H1 (cell line): Measurements from ENCODE around the gene GIMAP7. TPM values are rescaled to one million over a fixed set of nuclear protein-coding genes. Genes with fewer than 3 reads are reported as not detected.

Experiments used
- CTCF ChIA-PET: fragments of 300-600 bp; sonication (Branson Sonifier 250); formaldehyde crosslinking; loops from one replicate; lab custom pipeline; 2021; ENCODE audit not compliant: partially characterized antibody; lab: Charles Lee
- POLR2A ChIA-PET: fragments of 300-600 bp; sonication (Branson Sonifier 250); formaldehyde crosslinking; loops from one replicate; lab custom pipeline; 2021; ENCODE audit warnings: inconsistent platforms; ENCODE audit not compliant: partially characterized antibody; lab: Charles Lee
- DNase-seq, 2 experiments: peaks; one replicate each; pipeline versions ENCODE4 v3.0.0 to v3.0.0-alpha.2; 2010 to 2022; ENCODE audit warnings: low spot score in 2 of 2, low read depth in 1 of 2, mixed read lengths in 1 of 2
- FAIRE-seq: peaks from 2 replicates; lab custom pipeline; 2011; peaks lifted over from hg19 to GRCh38; lab: Jason Lieb, UNC
- H2AFZ ChIP-seq: 2 replicates; pipeline ENCODE4 v1.8.1; 2012; ENCODE audit warnings: low read length, inconsistent platforms
- H2AK5ac ChIP-seq: 2 replicates; pipeline ENCODE4 v1.6.1; 2013; ENCODE audit warnings: low read depth, low read length
- H2BK120ac ChIP-seq: replicated peaks from 2 replicates; pipeline ENCODE3; 2013; ENCODE audit warnings: low read depth, low read length, inconsistent platforms
- H2BK12ac ChIP-seq: 2 replicates; pipeline ENCODE4 v1.6.1; 2013; ENCODE audit warnings: low read depth, low read length
- H2BK15ac ChIP-seq: 2 replicates; pipeline ENCODE4 v1.6.1; 2013; ENCODE audit warnings: low read length
- H2BK20ac ChIP-seq: 2 replicates; pipeline ENCODE4 v1.6.1; 2013; ENCODE audit warnings: low read length
- H2BK5ac ChIP-seq: 2 replicates; pipeline ENCODE4 v1.6.1; 2013; ENCODE audit warnings: low read depth, low read length
- H3K14ac ChIP-seq: 2 replicates; pipeline ENCODE4 v1.6.1; 2013; ENCODE audit warnings: inconsistent platforms; ENCODE audit not compliant: insufficient read length
- H3K18ac ChIP-seq: 2 replicates; pipeline ENCODE4 v1.6.1; 2013; ENCODE audit warnings: low read length; ENCODE audit errors: extremely low read depth
- H3K23ac ChIP-seq: 2 replicates; pipeline ENCODE4 v1.6.1; 2013; ENCODE audit warnings: inconsistent platforms; ENCODE audit not compliant: insufficient read length
- H3K23me2 ChIP-seq: 2 replicates; pipeline ENCODE4 v1.6.1; 2013; ENCODE audit warnings: low read depth, low read length
- H3K27ac ChIP-seq: 2 replicates; pipeline ENCODE4 v1.6.1; 2011; ENCODE audit warnings: low read depth, low read length, inconsistent platforms
- H3K27me3 ChIP-seq, 4 experiments: replicated peaks in 1 of 4; 1 replicate in 1 of 4; 2 replicates in 3 of 4; pipeline versions ENCODE4 v1.6.1 to v1.8.1; 2011 to 2013; ENCODE audit warnings: low read length in 3 of 4, mild to moderate bottlenecking in 3 of 4, inconsistent platforms in 2 of 4, mixed read lengths in 2 of 4, moderate library complexity in 1 of 4; ENCODE audit not compliant: control insufficient read depth in 3 of 4, insufficient read depth in 3 of 4; ENCODE audit errors: extremely low read depth in 1 of 4
- H3K36me3 ChIP-seq, 4 experiments: 2 replicates each; pipeline versions ENCODE4 v1.6.1 to v1.8.1; 2011 to 2013; ENCODE audit warnings: mild to moderate bottlenecking in 4 of 4, low read length in 3 of 4, moderate library complexity in 2 of 4, control low read depth in 1 of 4, inconsistent platforms in 1 of 4; ENCODE audit not compliant: insufficient read depth in 4 of 4, control insufficient read depth in 2 of 4
- H3K4ac ChIP-seq: replicated peaks from 2 replicates; pipeline ENCODE3; 2013; ENCODE audit warnings: low read length, low read depth, mixed read lengths, inconsistent platforms; ENCODE audit not compliant: insufficient read length
- H3K4me1 ChIP-seq, 4 experiments: replicated peaks in 1 of 4; 1 replicate in 1 of 4; 2 replicates in 3 of 4; pipeline versions ENCODE4 v1.6.1 to v1.8.1; 2011 to 2013; ENCODE audit warnings: low read length in 3 of 4, inconsistent platforms in 2 of 4, mixed read lengths in 1 of 4; ENCODE audit not compliant: insufficient read depth in 4 of 4, control insufficient read depth in 3 of 4
- H3K4me2 ChIP-seq, 2 experiments: 2 replicates each; pipeline versions ENCODE4 v1.6.1 to v1.8.1; 2011 to 2013; ENCODE audit warnings: low read depth in 2 of 2, low read length in 2 of 2, control low read depth in 1 of 2, inconsistent platforms in 1 of 2, mild to moderate bottlenecking in 1 of 2; ENCODE audit not compliant: insufficient read depth in 1 of 2
- H3K4me3 ChIP-seq, 4 experiments: fragments of 200-600, 300-600 bp in 1 of 4; sonication (generic), shearing (Covaris generic), sonication (Bioruptor Twin) in 1 of 4; 2 replicates each; pipeline versions ENCODE4 v1.5.1 to v1.8.1; 2011 to 2016; ENCODE audit warnings: low read length in 4 of 4, low read depth in 3 of 4, control low read depth in 2 of 4, inconsistent platforms in 2 of 4, mild to moderate bottlenecking in 2 of 4, mixed read lengths in 1 of 4, moderate library complexity in 1 of 4; ENCODE audit not compliant: insufficient read depth in 2 of 4; ENCODE audit errors: extremely low read depth in 1 of 4
- H3K56ac ChIP-seq: replicated peaks from 2 replicates; pipeline ENCODE3; 2013; ENCODE audit warnings: low read depth, mild to moderate bottlenecking, mixed read lengths, low read length, inconsistent platforms; ENCODE audit not compliant: insufficient read length
- H3K79me1 ChIP-seq: 2 replicates; pipeline ENCODE4 v1.6.1; 2013; ENCODE audit warnings: low read depth, low read length, control low read depth
- H3K79me2 ChIP-seq, 2 experiments: 2 replicates each; pipeline versions ENCODE4 v1.6.1 to v1.8.1; 2012 to 2013; ENCODE audit warnings: low read length in 2 of 2, mild to moderate bottlenecking in 2 of 2, inconsistent platforms in 1 of 2; ENCODE audit not compliant: insufficient read depth in 2 of 2, control insufficient read depth in 1 of 2
- H3K9ac ChIP-seq, 4 experiments: replicated peaks in 1 of 4; 1 replicate in 1 of 4; 2 replicates in 3 of 4; pipeline versions ENCODE4 v1.6.1 to v1.8.1; 2011 to 2013; ENCODE audit warnings: low read depth in 3 of 4, low read length in 3 of 4, control low read depth in 2 of 4, mild to moderate bottlenecking in 2 of 4, moderate library complexity in 2 of 4, inconsistent platforms in 1 of 4; ENCODE audit errors: extremely low read depth in 1 of 4
- H3K9me3 ChIP-seq, 2 experiments: 2 replicates each; pipeline versions ENCODE4 v1.6.1 to v1.8.1; 2012 to 2013; ENCODE audit warnings: mild to moderate bottlenecking in 2 of 2, moderate library complexity in 2 of 2, control low read depth in 1 of 2, inconsistent platforms in 1 of 2, low read depth in 1 of 2, low read length in 1 of 2, mixed read lengths in 1 of 2; ENCODE audit not compliant: insufficient read depth in 2 of 2
- H4K20me1 ChIP-seq, 2 experiments: replicated peaks in 1 of 2; 2 replicates each; pipeline versions ENCODE3 to v1.8.1; 2011 to 2013; ENCODE audit warnings: inconsistent platforms in 2 of 2, low read length in 2 of 2, mild to moderate bottlenecking in 1 of 2; ENCODE audit not compliant: insufficient read depth in 2 of 2, control insufficient read depth in 1 of 2
- H4K5ac ChIP-seq: 2 replicates; pipeline ENCODE4 v1.6.1; 2013; ENCODE audit warnings: low read length, low read depth, mixed read lengths, inconsistent platforms; ENCODE audit not compliant: insufficient read length
- H4K8ac ChIP-seq: 2 replicates; pipeline ENCODE4 v1.8.0; 2013; ENCODE audit warnings: mild to moderate bottlenecking, moderate library complexity, low read length, inconsistent platforms; ENCODE audit not compliant: insufficient read depth; ENCODE audit errors: extremely low read depth
- H4K91ac ChIP-seq: replicated peaks from 2 replicates; pipeline ENCODE3; 2013; ENCODE audit warnings: low read length, mixed read lengths, inconsistent platforms; ENCODE audit not compliant: insufficient read length
- CHD1 ChIP-seq: IDR thresholded peaks from 2 replicates; pipeline ENCODE4 v1.6.1; 2012; ENCODE audit warnings: low read depth, low read length, improper control_type of control experiment
- CHD2 ChIP-seq: IDR thresholded peaks from 2 replicates; pipeline ENCODE4 v1.6.1; 2012; ENCODE audit warnings: low read length, improper control_type of control experiment
- CREB1 ChIP-seq: IDR thresholded peaks from 2 replicates; pipeline ENCODE4 v1.6.1; 2012; ENCODE audit warnings: inconsistent platforms
- GABPA ChIP-seq: IDR thresholded peaks from 2 replicates; pipeline ENCODE4 v1.6.1; 2011; ENCODE audit warnings: mild to moderate bottlenecking, low read length, moderate library complexity, borderline replicate concordance; ENCODE audit not compliant: insufficient read depth
- JUN ChIP-seq: IDR thresholded peaks from 2 replicates; pipeline ENCODE4 v1.6.1; 2011; ENCODE audit warnings: low read depth, mild to moderate bottlenecking, improper control_type of control experiment, low read length
- RAD21 ChIP-seq, 2 experiments: IDR thresholded peaks in 1 of 2; conservative IDR thresholded peaks in 1 of 2; 2 replicates each; pipeline ENCODE4 v1.6.1; 2011; ENCODE audit warnings: low read depth in 2 of 2, low read length in 2 of 2, improper control_type of control experiment in 1 of 2, inconsistent platforms in 1 of 2, mild to moderate bottlenecking in 1 of 2, moderate library complexity in 1 of 2
- SIX5 ChIP-seq: IDR thresholded peaks from 2 replicates; pipeline ENCODE4 v1.6.1; 2011; ENCODE audit warnings: mild to moderate bottlenecking, low read depth, low read length
- SUZ12 ChIP-seq: fragments of 200-600 bp; sonication (generic); IDR thresholded peaks from 2 replicates; pipeline ENCODE4 v1.6.1; 2012; ENCODE audit warnings: mild to moderate bottlenecking, inconsistent platforms, low read length, moderate library complexity, mixed read lengths
- TAF7 ChIP-seq: optimal IDR thresholded peaks from 2 replicates; pipeline ENCODE3; 2011; ENCODE audit warnings: low read depth, mild to moderate bottlenecking, inconsistent platforms, low read length, moderate library complexity, borderline replicate concordance
- TEAD4 ChIP-seq: IDR thresholded peaks from 2 replicates; pipeline ENCODE4 v1.6.1; 2012; ENCODE audit warnings: low read depth, low read length, inconsistent platforms, mixed read lengths
- YY1 ChIP-seq: IDR thresholded peaks from 2 replicates; pipeline ENCODE4 v1.6.1; 2011; ENCODE audit warnings: low read depth, mild to moderate bottlenecking, low read length
- whole genome bisulfite sequencing, 2 experiments: shearing (Covaris generic) in 1 of 2; methylation state at CpG; one replicate each; pipeline versions ENCODE4 v1.1.6 to v1.1.7; 2013 to 2015; ENCODE audit warnings: low lambda C conversion rate in 2 of 2, mixed read lengths in 2 of 2, inconsistent platforms in 1 of 2, low coverage in 1 of 2, missing lambda C conversion rate in 1 of 2; ENCODE audit not compliant: insufficient replicate concordance in 2 of 2, insufficient coverage in 1 of 2, insufficient read length in 1 of 2; ENCODE audit errors: extremely low coverage in 1 of 2, missing lambda C conversion rate in 1 of 2; 5-methylcytosine and 5-hydroxymethylcytosine counted together
- polyA plus RNA-seq, 7 experiments: library from polyadenylated mRNA; depleted of rRNA in 3 of 7; stranded (reverse) in 5 of 7; unstranded in 2 of 7; fragments of >200 nt in 5 of 7; fragments of 200-250 nt in 2 of 7; gene quantifications; 1 replicate in 5 of 7; 2 replicates in 1 of 7; 4 replicates in 1 of 7; pipeline versions ENCODE4 v1.2.1 to v1.2.3, GENCODE V29; 2011 to 2013; ENCODE audit warnings: missing spikeins in 2 of 7, mixed read lengths in 2 of 7
- total RNA-seq: library from RNA; stranded (reverse); fragmentation: NEBNext Ultra II Directional; extraction: Animal tissue kit (Norgen Biotek cat#: 25700); gene quantifications from 2 replicates; pipeline ENCODE4 v1.2.1, GENCODE V29; 2021
- TF ChIP-seq, protein P1 (sequence below), 3 experiments: IDR thresholded peaks; 1 replicate in 2 of 3; 2 replicates in 1 of 3; pipeline versions ENCODE4 v1.5.1 to v1.6.1; 2011; ENCODE audit warnings: low read length in 3 of 3, mild to moderate bottlenecking in 3 of 3, inconsistent platforms in 2 of 3, low read depth in 1 of 3, moderate library complexity in 1 of 3; ENCODE audit not compliant: insufficient read depth in 1 of 3; ENCODE audit errors: control extremely low read depth in 1 of 3

Gene GIMAP7
- total and polyA plus RNA-seq, 2 of the 8 experiments (the other 6 are each of a cell fraction or from before 2014, with no cell fraction given) = not detected

DNA sequence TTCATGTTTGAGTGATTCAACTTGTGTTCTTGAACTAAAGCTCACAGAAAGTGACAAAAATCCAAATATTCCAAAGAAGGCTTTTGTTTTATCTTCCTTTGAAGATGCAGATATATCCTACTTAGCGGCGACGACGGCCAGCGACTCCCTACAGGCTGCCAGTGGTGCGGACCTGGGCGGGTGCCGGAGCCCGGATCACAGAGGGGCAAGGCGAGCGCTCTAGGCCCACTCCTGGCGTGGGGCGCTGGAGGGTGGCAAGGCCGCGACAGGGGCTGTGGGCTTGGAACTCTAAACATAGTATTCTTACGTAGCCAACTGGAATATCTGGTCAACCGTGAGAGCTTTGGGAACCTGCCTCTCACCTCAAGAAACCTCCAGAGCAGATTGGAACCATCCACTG is 914 bp upstream of the GIMAP7 start:
- H2AK5ac ChIP-seq = no peak overlapping the region
- H4K8ac ChIP-seq = no peak overlapping the region
- no peak overlapping the region for H2AFZ ChIP-seq
- no peak overlapping the region for H3K4me2 ChIP-seq
- H3K56ac ChIP-seq = no peak overlapping the region
- H3K4me3 ChIP-seq = no peak overlapping the region
- no peak overlapping the region for H2BK12ac ChIP-seq
- H3K27me3 ChIP-seq = no peaks in the 10 kb centered on the region
- no peak for TF ChIP-seq TAF7
- no peak for TF ChIP-seq SIX5
- no peak for TF ChIP-seq CHD1
- no peak for TF ChIP-seq SUZ12
- no peak for TF ChIP-seq JUN
- no peak for TF ChIP-seq RAD21 (IDR thresholded peaks at IDR 0.05 in 1 of 2, conservative IDR thresholded peaks at IDR 0.05 in 1 of 2; ENCODE audit: low read depth in 2 of 2, low read length in 2 of 2)
- no peak for TF ChIP-seq CREB1
- TF ChIP-seq, protein P1, sequence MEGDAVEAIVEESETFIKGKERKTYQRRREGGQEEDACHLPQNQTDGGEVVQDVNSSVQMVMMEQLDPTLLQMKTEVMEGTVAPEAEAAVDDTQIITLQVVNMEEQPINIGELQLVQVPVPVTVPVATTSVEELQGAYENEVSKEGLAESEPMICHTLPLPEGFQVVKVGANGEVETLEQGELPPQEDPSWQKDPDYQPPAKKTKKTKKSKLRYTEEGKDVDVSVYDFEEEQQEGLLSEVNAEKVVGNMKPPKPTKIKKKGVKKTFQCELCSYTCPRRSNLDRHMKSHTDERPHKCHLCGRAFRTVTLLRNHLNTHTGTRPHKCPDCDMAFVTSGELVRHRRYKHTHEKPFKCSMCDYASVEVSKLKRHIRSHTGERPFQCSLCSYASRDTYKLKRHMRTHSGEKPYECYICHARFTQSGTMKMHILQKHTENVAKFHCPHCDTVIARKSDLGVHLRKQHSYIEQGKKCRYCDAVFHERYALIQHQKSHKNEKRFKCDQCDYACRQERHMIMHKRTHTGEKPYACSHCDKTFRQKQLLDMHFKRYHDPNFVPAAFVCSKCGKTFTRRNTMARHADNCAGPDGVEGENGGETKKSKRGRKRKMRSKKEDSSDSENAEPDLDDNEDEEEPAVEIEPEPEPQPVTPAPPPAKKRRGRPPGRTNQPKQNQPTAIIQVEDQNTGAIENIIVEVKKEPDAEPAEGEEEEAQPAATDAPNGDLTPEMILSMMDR (IDR thresholded peaks at IDR 0.05; ENCODE audit: control extremely low read depth in 1 of 3, insufficient read depth in 1 of 3, low read depth in 1 of 3, low read length in 3 of 3) = no peak
- TF ChIP-seq YY1 = no peak
- TF ChIP-seq TEAD4 = no peak
- TF ChIP-seq GABPA = no peak
- TF ChIP-seq CHD2 = no peak
- ChIA-PET POLR2A (no interaction called here), CTCF (no interaction called here)
- H3K9ac ChIP-seq = no peak overlapping the region
- H4K91ac ChIP-seq = no peak overlapping the region
- no peak overlapping the region for H2BK5ac ChIP-seq
- no peak overlapping the region for H3K4ac ChIP-seq
- no peak overlapping the region for H2BK20ac ChIP-seq
- H2BK15ac ChIP-seq = no peak overlapping the region
- WGBS, 2 experiments = 93% methylated on average over 17 of the region's 17 CpGs; no CpG with 5 or more reads in 1 of the 2 experiments
- DNase-seq (no peak), FAIRE-seq (no peak)
- no peaks in the 10 kb centered on the region for H3K79me2 ChIP-seq
- H3K23me2 ChIP-seq = no peaks in the 10 kb centered on the region
- H4K5ac ChIP-seq = no peak overlapping the region
- no peaks in the 10 kb centered on the region for H4K20me1 ChIP-seq
- H3K4me1 ChIP-seq = peaks cover 0 to 2% (median 0%) of the 10 kb centered on the region in 4 experiments; a peak in 1 of 7 replicates
- H3K23ac ChIP-seq = no peak overlapping the region
- no peak overlapping the region for H3K27ac ChIP-seq
- H3K9me3 ChIP-seq = no peaks in the 10 kb centered on the region; a peak in 1 of 4 replicates
- no peaks in the 10 kb centered on the region for H3K79me1 ChIP-seq
- H3K36me3 ChIP-seq = no peaks in the 10 kb centered on the region
- H2BK120ac ChIP-seq = no peak overlapping the region
- H3K14ac ChIP-seq = no peak overlapping the region
- no peak overlapping the region for H3K18ac ChIP-seq
